Fibroblast of lung (primary cell): ENCODE data around the gene PHF21A. TPM values are rescaled to one million over a fixed set of nuclear protein-coding genes. Genes with fewer than 3 reads are reported as not detected.

Source experiments
- DNase-seq, 2 donors: peaks; one replicate each; pipeline versions ENCODE4 v3.0.0 to v3.0.0-alpha.2; 2010; ENCODE audit warnings: low read depth in 2 of 2
- H2AFZ ChIP-seq: 2 replicates; pipeline ENCODE4 v1.5.1; 2012; ENCODE audit warnings: low read length, control low read depth, inconsistent platforms
- H3K27ac ChIP-seq: 2 replicates; pipeline ENCODE4 v1.5.1; 2011; ENCODE audit warnings: low read length, control low read depth; ENCODE audit not compliant: insufficient read depth
- H3K27me3 ChIP-seq: 2 replicates; pipeline ENCODE4 v1.5.1; 2011; ENCODE audit warnings: mild to moderate bottlenecking, low read length; ENCODE audit not compliant: control insufficient read depth, insufficient read depth
- H3K36me3 ChIP-seq: 2 replicates; pipeline ENCODE4 v1.5.1; 2011; ENCODE audit warnings: low read length; ENCODE audit not compliant: control insufficient read depth, insufficient read depth
- H3K4me1 ChIP-seq: 2 replicates; pipeline ENCODE4 v1.5.1; 2011; ENCODE audit warnings: low read length; ENCODE audit not compliant: control insufficient read depth, insufficient read depth; ENCODE audit errors: extremely low read depth
- H3K4me2 ChIP-seq: 2 replicates; pipeline ENCODE4 v1.5.1; 2011; ENCODE audit warnings: low read length, control low read depth; ENCODE audit not compliant: insufficient read depth; ENCODE audit errors: extremely low read depth
- H3K4me3 ChIP-seq, 4 experiments: fragments of 200-600 bp in 1 of 4; sonication (generic) in 1 of 4; replicated peaks in 1 of 4; 2 replicates each; pipeline ENCODE4 v1.5.1; 2011 to 2016; ENCODE audit warnings: low read length in 4 of 4, low read depth in 3 of 4, mild to moderate bottlenecking in 3 of 4, control low read depth in 2 of 4, inconsistent platforms in 1 of 4, mixed read lengths in 1 of 4; ENCODE audit not compliant: insufficient read depth in 1 of 4; ENCODE audit errors: control extremely low read depth in 1 of 4
- H3K79me2 ChIP-seq: 2 replicates; pipeline ENCODE4 v1.5.1; 2012; ENCODE audit warnings: mild to moderate bottlenecking, low read length, inconsistent platforms; ENCODE audit not compliant: control insufficient read depth, insufficient read depth
- H3K9ac ChIP-seq: 2 replicates; pipeline ENCODE4 v1.5.1; 2011; ENCODE audit warnings: mild to moderate bottlenecking, low read length, control low read depth; ENCODE audit not compliant: insufficient read depth
- H3K9me3 ChIP-seq: 2 replicates; pipeline ENCODE4 v1.5.1; 2012; ENCODE audit warnings: low read depth, low read length; ENCODE audit not compliant: control insufficient read depth, insufficient read depth
- H4K20me1 ChIP-seq: 2 replicates; pipeline ENCODE4 v1.5.1; 2011; ENCODE audit warnings: low read length; ENCODE audit not compliant: control insufficient read depth, insufficient read depth; ENCODE audit errors: extremely low read depth
- EZH2 ChIP-seq: IDR thresholded peaks from 2 replicates; pipeline ENCODE4 v1.5.1; 2012; ENCODE audit warnings: low read length, control low read depth, mild to moderate bottlenecking; ENCODE audit errors: missing control alignments
- polyA plus RNA-seq, 2 donors: library from polyadenylated mRNA; depleted of rRNA in 1 of 2; stranded (reverse) in 1 of 2; unstranded in 1 of 2; fragments of >200 nt; gene quantifications; 2 replicates each; pipeline ENCODE4 v1.2.1, GENCODE V29; 2011 to 2012; ENCODE audit warnings: missing spikeins in 1 of 2
- total RNA-seq: library from RNA; depleted of rRNA; stranded (reverse); fragments of >200 nt; gene quantifications from 2 replicates; pipeline ENCODE4 v1.2.1, GENCODE V29; 2014
- TF ChIP-seq, protein P1 (sequence below), 2 donors: IDR thresholded peaks in 1 of 2; conservative IDR thresholded peaks in 1 of 2; 1 replicate in 1 of 2; 2 replicates in 1 of 2; pipeline ENCODE4 v1.5.1; 2011 to 2012; ENCODE audit warnings: low read length in 2 of 2, control low read depth in 1 of 2, inconsistent platforms in 1 of 2, low read depth in 1 of 2, mild to moderate bottlenecking in 1 of 2

Gene PHF21A
- total and polyA plus RNA-seq, 2 donors (not counting 1 experiment from before 2014, with no cell fraction given) = 18.5 to 21.0 TPM

DNA sequence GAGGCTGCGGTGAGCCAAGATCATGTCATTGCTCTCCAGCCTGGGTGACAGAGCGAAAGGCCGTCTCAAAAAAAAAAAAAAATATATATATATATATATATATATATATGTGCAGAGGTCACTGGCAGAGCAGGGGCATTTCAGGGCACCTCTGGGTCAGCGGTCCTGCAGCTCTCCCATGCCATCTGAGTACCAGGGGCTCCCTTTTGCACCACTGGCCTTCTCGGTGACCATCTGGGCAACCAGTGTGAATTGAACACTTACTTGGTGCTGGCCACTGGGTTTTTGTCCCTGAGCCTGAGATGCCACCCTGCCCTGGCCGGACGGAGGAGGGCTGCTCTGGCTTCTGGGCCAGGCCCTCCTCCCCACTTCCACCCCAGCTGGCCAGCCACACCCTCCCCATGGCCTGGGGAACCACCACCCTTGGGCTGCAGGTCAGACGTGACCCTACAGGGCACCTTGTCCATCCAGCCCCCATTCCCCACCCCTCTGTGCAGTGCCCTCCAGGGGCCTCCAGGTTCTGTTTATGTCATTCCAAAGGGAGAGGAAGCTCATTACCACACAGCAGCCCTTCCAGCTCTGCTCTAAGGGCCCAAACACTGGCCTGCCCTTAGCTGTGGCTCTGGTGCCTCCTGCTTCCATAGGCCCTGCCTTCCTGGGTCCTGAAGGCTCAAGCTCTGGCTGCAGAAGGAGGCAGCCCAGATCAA is 225.5 kb downstream of the PHF21A start:
- Histone ChIP-seq H3K4me1 (peaks cover 3% of the 10 kb centered on the region), H3K36me3 (no peaks in the 10 kb centered on the region), H4K20me1 (no peaks in the 10 kb centered on the region), H3K4me3 (no peak overlapping the region), H3K9me3 (no peaks in the 10 kb centered on the region), H3K9ac (no peak overlapping the region), H3K4me2 (no peak overlapping the region), H3K27ac (no peak overlapping the region), H3K79me2 (no peaks in the 10 kb centered on the region), H3K27me3 (peaks cover 23% of the 10 kb centered on the region), H2AFZ (no peak overlapping the region)
- no peak for TF ChIP-seq EZH2
- TF ChIP-seq, protein P1, sequence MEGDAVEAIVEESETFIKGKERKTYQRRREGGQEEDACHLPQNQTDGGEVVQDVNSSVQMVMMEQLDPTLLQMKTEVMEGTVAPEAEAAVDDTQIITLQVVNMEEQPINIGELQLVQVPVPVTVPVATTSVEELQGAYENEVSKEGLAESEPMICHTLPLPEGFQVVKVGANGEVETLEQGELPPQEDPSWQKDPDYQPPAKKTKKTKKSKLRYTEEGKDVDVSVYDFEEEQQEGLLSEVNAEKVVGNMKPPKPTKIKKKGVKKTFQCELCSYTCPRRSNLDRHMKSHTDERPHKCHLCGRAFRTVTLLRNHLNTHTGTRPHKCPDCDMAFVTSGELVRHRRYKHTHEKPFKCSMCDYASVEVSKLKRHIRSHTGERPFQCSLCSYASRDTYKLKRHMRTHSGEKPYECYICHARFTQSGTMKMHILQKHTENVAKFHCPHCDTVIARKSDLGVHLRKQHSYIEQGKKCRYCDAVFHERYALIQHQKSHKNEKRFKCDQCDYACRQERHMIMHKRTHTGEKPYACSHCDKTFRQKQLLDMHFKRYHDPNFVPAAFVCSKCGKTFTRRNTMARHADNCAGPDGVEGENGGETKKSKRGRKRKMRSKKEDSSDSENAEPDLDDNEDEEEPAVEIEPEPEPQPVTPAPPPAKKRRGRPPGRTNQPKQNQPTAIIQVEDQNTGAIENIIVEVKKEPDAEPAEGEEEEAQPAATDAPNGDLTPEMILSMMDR (conservative IDR thresholded peaks at IDR 0.05 in 1 of 2, IDR thresholded peaks at IDR 0.05 in 1 of 2; ENCODE audit: low read depth in 1 of 2, low read length in 2 of 2) = no peak
- DNase-seq = no peak

DNA sequence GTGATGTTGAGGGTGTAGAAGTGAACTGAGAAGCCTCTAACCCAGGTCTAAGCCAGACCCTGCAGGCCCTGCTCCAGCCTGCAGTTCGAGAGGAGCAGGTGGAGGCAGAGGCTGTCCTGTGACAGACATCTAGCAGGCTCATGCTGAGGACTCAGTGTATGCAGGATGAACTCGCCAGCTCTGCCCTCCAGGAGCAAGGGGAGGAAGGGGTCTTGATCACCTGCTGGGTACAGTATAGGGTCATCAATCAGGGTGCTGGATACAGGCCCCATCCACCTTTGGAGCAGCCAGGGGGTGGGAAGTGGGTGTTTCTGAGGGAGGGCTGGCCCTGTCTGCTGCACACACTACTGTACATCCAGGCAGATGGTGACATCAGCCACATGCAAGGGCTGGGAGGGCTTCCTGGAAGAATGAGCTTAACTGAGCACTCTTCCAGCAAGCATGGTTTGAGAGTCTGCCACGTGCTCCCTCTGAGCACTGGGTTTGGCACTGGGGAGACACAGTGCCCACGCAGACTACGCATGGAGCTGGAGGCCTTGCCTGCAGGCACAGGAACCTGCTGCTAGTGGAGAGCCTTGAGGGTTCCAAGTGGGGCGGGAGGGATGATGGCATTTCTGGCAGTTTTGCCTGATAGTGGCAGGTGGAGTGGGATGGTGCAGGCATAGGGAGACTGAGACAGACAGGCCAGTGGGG is 226.6 kb downstream of the PHF21A start:
- H3K9ac ChIP-seq = no peak overlapping the region
- H4K20me1 ChIP-seq = no peaks in the 10 kb centered on the region
- TF ChIP-seq, protein P1 (conservative IDR thresholded peaks at IDR 0.05 in 1 of 2, IDR thresholded peaks at IDR 0.05 in 1 of 2; ENCODE audit: low read depth in 1 of 2, low read length in 2 of 2) = no peak
- no peak overlapping the region for H3K27ac ChIP-seq
- no peak for DNase-seq
- no peak overlapping the region for H3K4me3 ChIP-seq
- no peak overlapping the region for H3K4me2 ChIP-seq
- no peaks in the 10 kb centered on the region for H3K36me3 ChIP-seq
- no peak overlapping the region for H2AFZ ChIP-seq
- no peaks in the 10 kb centered on the region for H3K79me2 ChIP-seq
- peaks cover 23% of the 10 kb centered on the region for H3K27me3 ChIP-seq
- H3K9me3 ChIP-seq = no peaks in the 10 kb centered on the region
- H3K4me1 ChIP-seq = peaks cover 3% of the 10 kb centered on the region

DNA sequence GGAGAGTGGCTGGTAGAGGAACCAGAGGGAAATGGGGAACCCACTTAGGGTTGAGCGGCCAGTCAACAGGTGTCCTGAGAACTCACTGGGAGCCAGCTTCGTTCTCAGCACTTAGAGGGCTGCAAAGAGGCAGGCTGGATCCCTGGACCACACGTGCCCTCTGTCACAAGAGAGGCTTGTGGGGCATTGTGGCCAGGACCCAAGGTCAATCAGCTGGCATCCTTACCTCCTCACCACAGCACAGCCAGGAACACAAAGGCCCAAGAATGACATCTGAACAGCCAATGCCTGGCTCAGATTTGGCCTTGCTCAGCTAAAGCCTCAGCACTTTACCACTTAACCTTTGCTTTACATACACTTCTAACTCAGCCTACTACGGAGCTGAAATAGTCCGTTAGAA is 228.4 kb downstream of the PHF21A start:
- no peaks in the 10 kb centered on the region for H3K36me3 ChIP-seq
- H3K9me3 ChIP-seq = no peaks in the 10 kb centered on the region
- no peak overlapping the region for H3K4me2 ChIP-seq
- H3K4me1 ChIP-seq = no peaks in the 10 kb centered on the region
- H2AFZ ChIP-seq = no peak overlapping the region
- H3K4me3 ChIP-seq = no peak overlapping the region
- H3K27me3 ChIP-seq = peaks cover 22% of the 10 kb centered on the region
- TF ChIP-seq, protein P1 (conservative IDR thresholded peaks at IDR 0.05 in 1 of 2, IDR thresholded peaks at IDR 0.05 in 1 of 2; ENCODE audit: low read depth in 1 of 2, low read length in 2 of 2) = no peak
- no peak for TF ChIP-seq EZH2
- no peak overlapping the region for H3K27ac ChIP-seq
- no peak for DNase-seq
- H4K20me1 ChIP-seq = no peaks in the 10 kb centered on the region
- H3K9ac ChIP-seq = no peak overlapping the region
- no peaks in the 10 kb centered on the region for H3K79me2 ChIP-seq
